GM23338 (cell line): ENCODE results near the gene FCRL1. TPM values are rescaled to one million over a fixed set of nuclear protein-coding genes. Genes with fewer than 3 reads are reported as not detected.

ENCODE experiments used
- ATAC-seq: fragments of 200-7000 bp; cut with Tn5 transposase; 3 replicates; pipeline ENCODE4 v1.9.1; 2020
- DNase-seq: peaks from one replicate; pipeline ENCODE4 v3.0.0-alpha.2; 2015; ENCODE audit warnings: low spot score
- H2AFZ ChIP-seq: fragments of 200-600 bp; sonication (generic); 2 replicates; pipeline ENCODE4 v1.8.0; 2016; ENCODE audit warnings: antibody characterized with exemption, mild to moderate bottlenecking, moderate library complexity
- H3F3A ChIP-seq: fragments of 200-600 bp; sonication (generic); replicated peaks from 2 replicates; pipeline ENCODE4 v1.8.0; 2017; ENCODE audit warnings: antibody characterized with exemption, mixed run types, low read depth
- H3K27ac ChIP-seq: fragments of 200-600 bp; sonication (generic); 2 replicates; pipeline ENCODE4 v1.6.1; 2016; ENCODE audit warnings: low read depth
- H3K27me3 ChIP-seq: fragments of 200-600 bp; sonication (generic); 2 replicates; pipeline ENCODE4 v1.8.0; 2016; ENCODE audit warnings: mild to moderate bottlenecking, mixed run types, moderate library complexity; ENCODE audit not compliant: insufficient read depth
- H3K36me3 ChIP-seq: fragments of 200-600 bp; sonication (generic); 2 replicates; pipeline ENCODE4 v1.8.0; 2016; ENCODE audit warnings: mild to moderate bottlenecking; ENCODE audit not compliant: insufficient read depth
- H3K4me1 ChIP-seq: fragments of 200-600 bp; sonication (generic); 2 replicates; pipeline ENCODE4 v1.8.0; 2016; ENCODE audit warnings: mild to moderate bottlenecking, moderate library complexity; ENCODE audit not compliant: insufficient read depth
- H3K4me2 ChIP-seq: fragments of 200-600 bp; sonication (generic); 2 replicates; pipeline ENCODE4 v1.7.1; 2017; ENCODE audit warnings: mixed run types
- H3K4me3 ChIP-seq: fragments of 200-600 bp; sonication (generic); 2 replicates; pipeline ENCODE4 v1.6.1; 2016; ENCODE audit warnings: mixed run types
- H3K79me2 ChIP-seq: fragments of 200-600 bp; sonication (generic); replicated peaks from 2 replicates; pipeline ENCODE4 v1.8.0; 2017; ENCODE audit warnings: mild to moderate bottlenecking; ENCODE audit not compliant: insufficient read depth
- H3K9me2 ChIP-seq: fragments of 200-600 bp; sonication (generic); 2 replicates; pipeline ENCODE4 v1.8.0; 2017; ENCODE audit not compliant: insufficient read depth
- H4K20me1 ChIP-seq: fragments of 200-600 bp; sonication (generic); replicated peaks from 2 replicates; pipeline ENCODE4 v1.8.0; 2017; ENCODE audit warnings: mild to moderate bottlenecking; ENCODE audit not compliant: insufficient read depth
- H3K27ac Mint-ChIP-seq: 2 replicates; pipeline ENCODE4 v1.8.0; 2020; ENCODE audit warnings: inconsistent platforms, mild to moderate bottlenecking, moderate library complexity, mixed read lengths
- H3K27me3 Mint-ChIP-seq: 3 replicates; pipeline ENCODE4 v1.8.0; 2022; ENCODE audit warnings: low read depth, mild to moderate bottlenecking, moderate library complexity, mixed read lengths, inconsistent platforms; ENCODE audit not compliant: insufficient read depth, poor library complexity
- H3K36me3 Mint-ChIP-seq: 3 replicates; pipeline ENCODE4 v1.8.0; 2021; ENCODE audit warnings: low read depth, mild to moderate bottlenecking, inconsistent platforms, moderate library complexity, mixed read lengths
- H3K4me1 Mint-ChIP-seq: 3 replicates; pipeline ENCODE4 v1.8.0; 2020; ENCODE audit warnings: mild to moderate bottlenecking, inconsistent platforms, mixed read lengths
- H3K4me3 Mint-ChIP-seq: 3 replicates; pipeline ENCODE4 v1.8.0; 2021; ENCODE audit warnings: moderate library complexity, mild to moderate bottlenecking, inconsistent platforms, mixed read lengths
- H3K9me3 Mint-ChIP-seq: 3 replicates; pipeline ENCODE4 v1.8.0; 2020; ENCODE audit warnings: moderate library complexity, mild to moderate bottlenecking, inconsistent platforms, mixed read lengths
- CREB1 ChIP-seq: fragments of 250-450 bp; sonication (Bioruptor Pico); IDR thresholded peaks from 2 replicates; pipeline ENCODE4 v1.5.0; 2020; ENCODE audit warnings: low read depth, mild to moderate bottlenecking, moderate library complexity
- EZH2phosphoT487 ChIP-seq: fragments of 200-600 bp; sonication (generic); IDR thresholded peaks from one replicate; pipeline ENCODE4 v1.8.1; 2018; ENCODE audit warnings: antibody characterized with exemption; ENCODE audit not compliant: unreplicated experiment
- JUNB ChIP-seq: IDR thresholded peaks from one replicate; pipeline ENCODE4 v1.6.1; 2016; ENCODE audit warnings: antibody characterized with exemption; ENCODE audit not compliant: unreplicated experiment
- POLR2AphosphoS5 ChIP-seq: IDR thresholded peaks from 2 replicates; pipeline ENCODE4 v1.6.1; 2016; ENCODE audit warnings: antibody characterized with exemption, low read depth
- ZNF462 ChIP-seq: fragments of 250-450 bp; sonication (Bioruptor Pico); IDR thresholded peaks from 2 replicates; pipeline ENCODE4 v1.5.0; 2020; ENCODE audit warnings: mild to moderate bottlenecking, moderate library complexity
- polyA plus RNA-seq: library from polyadenylated mRNA; unstranded; fragments of >200 nt; fragmentation: Nextera tagmentation; extraction: Ambion mirVana; gene quantifications from 2 replicates; pipeline ENCODE4 v1.2.1, GENCODE V29; 2016
- total RNA-seq: library from RNA; depleted of rRNA; stranded (reverse); fragments of >200 nt; shearing (Covaris generic); gene quantifications from 2 replicates; pipeline ENCODE4 v1.2.3, GENCODE V29; 2014
- TF ChIP-seq, protein P1 (sequence below), 2 experiments: fragments of 200-600 bp in 1 of 2; sonication (generic) in 1 of 2; conservative IDR thresholded peaks; 2 replicates each; pipeline versions ENCODE4 v1.5.1 to v1.6.1; 2016 to 2017; ENCODE audit warnings: antibody characterized with exemption in 2 of 2, low read depth in 2 of 2, mild to moderate bottlenecking in 2 of 2, moderate library complexity in 1 of 2

Gene FCRL1
- total and polyA plus RNA-seq, 2 experiments from 2014 or later, result not detected

- H2AFZ ChIP-seq, result no peak overlapping the region
- H4K20me1 ChIP-seq, result no peaks in the 10 kb centered on the region
- peaks cover 6% of the 10 kb centered on the region for H3K27me3 Mint-ChIP-seq
- no peaks in the 10 kb centered on the region for H3K36me3 ChIP-seq
- H3K9me3 Mint-ChIP-seq, result no peaks in the 10 kb centered on the region; the same call in 2 of the 3 replicates
- no peaks in the 10 kb centered on the region for H3K27me3 ChIP-seq
- no peak overlapping the region for H3K4me3 Mint-ChIP-seq
- no peaks in the 10 kb centered on the region for H3F3A ChIP-seq
- H3K4me1 ChIP-seq, result no peaks in the 10 kb centered on the region
- no peak overlapping the region for H3K27ac Mint-ChIP-seq
- no peaks in the 10 kb centered on the region for H3K36me3 Mint-ChIP-seq
- no peaks in the 10 kb centered on the region for H3K79me2 ChIP-seq
- H3K4me1 Mint-ChIP-seq, result no peaks in the 10 kb centered on the region
- peaks cover 7% of the 10 kb centered on the region; the same call in 1 of the 2 replicates for H3K9me2 ChIP-seq
- ATAC-seq (no peak), DNase-seq (no peak)
- no peak overlapping the region for H3K4me2 ChIP-seq
- TF ChIP-seq POLR2AphosphoS5 (no peak), ZNF462 (CRISPR knock-in tag) (no peak), JUNB (no peak), EZH2phosphoT487 (no peak), CREB1 (CRISPR knock-in tag) (no peak)
- TF ChIP-seq, protein P1, sequence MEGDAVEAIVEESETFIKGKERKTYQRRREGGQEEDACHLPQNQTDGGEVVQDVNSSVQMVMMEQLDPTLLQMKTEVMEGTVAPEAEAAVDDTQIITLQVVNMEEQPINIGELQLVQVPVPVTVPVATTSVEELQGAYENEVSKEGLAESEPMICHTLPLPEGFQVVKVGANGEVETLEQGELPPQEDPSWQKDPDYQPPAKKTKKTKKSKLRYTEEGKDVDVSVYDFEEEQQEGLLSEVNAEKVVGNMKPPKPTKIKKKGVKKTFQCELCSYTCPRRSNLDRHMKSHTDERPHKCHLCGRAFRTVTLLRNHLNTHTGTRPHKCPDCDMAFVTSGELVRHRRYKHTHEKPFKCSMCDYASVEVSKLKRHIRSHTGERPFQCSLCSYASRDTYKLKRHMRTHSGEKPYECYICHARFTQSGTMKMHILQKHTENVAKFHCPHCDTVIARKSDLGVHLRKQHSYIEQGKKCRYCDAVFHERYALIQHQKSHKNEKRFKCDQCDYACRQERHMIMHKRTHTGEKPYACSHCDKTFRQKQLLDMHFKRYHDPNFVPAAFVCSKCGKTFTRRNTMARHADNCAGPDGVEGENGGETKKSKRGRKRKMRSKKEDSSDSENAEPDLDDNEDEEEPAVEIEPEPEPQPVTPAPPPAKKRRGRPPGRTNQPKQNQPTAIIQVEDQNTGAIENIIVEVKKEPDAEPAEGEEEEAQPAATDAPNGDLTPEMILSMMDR (conservative IDR thresholded peaks at IDR 0.05; ENCODE audit: low read depth in 2 of 2), result no peak
- H3K27ac ChIP-seq, result no peak overlapping the region
- no peak overlapping the region for H3K4me3 ChIP-seq
Observed at GRCh38 chr1:157844089-157844830, 24.3 kb upstream of the FCRL1 start.
